Hepatic stellate cell (primary cell): ENCODE results near the gene MAN2A2.
"Not testable (repeated sequence)": the region's sequence is repeated elsewhere in the genome, so short reads cannot be mapped to it uniquely, and the experiment has no call there.

Experiments used
- DNase-seq: peaks from one replicate; pipeline ENCODE4 v3.0.0; 2011; ENCODE audit warnings: low spot score

MAN2A2 gene

GRCh38 chr15:90883976-90884718, 19.0 kb upstream of the MAN2A2 start, which contains the start of gene FES:
Gene FES, plus strand, starts transcription at chr15:90884504. Its CDS starts 542 bp downstream, at chr15:90885046.
- DNase-seq, result no peak

GRCh38 chr15:90884719-90885431, 18.2 kb upstream of the MAN2A2 start:
- DNase-seq, result no peak

GRCh38 chr15:90885432-90886290, 17.4 kb upstream of the MAN2A2 start:
- peak; percentile 75 for DNase-seq

- no peak for DNase-seq
These were observed 16.8 kb upstream of the MAN2A2 start for GRCh38 chr15:90886291-90886614.

- DNase-seq, result no peak
These were observed 16.0 kb upstream of the MAN2A2 start for GRCh38 chr15:90887037-90887481.

GRCh38 chr15:90889313-90889730, 13.8 kb upstream of the MAN2A2 start:
- no peak for DNase-seq

GRCh38 chr15:90889736-90890456, 13.2 kb upstream of the MAN2A2 start:
- DNase-seq, result no peak

GRCh38 chr15:90890839-90891238, 12.3 kb upstream of the MAN2A2 start:
- DNase-seq, result no peak

- DNase-seq, result no peak
These were observed 11.7 kb upstream of the MAN2A2 start for GRCh38 chr15:90891346-90891949.

GRCh38 chr15:90892023-90892422, 11.1 kb upstream of the MAN2A2 start:
- DNase-seq, result no peak

GRCh38 chr15:90892498-90893174, 10.5 kb upstream of the MAN2A2 start:
- no peak for DNase-seq

- no peak for DNase-seq
These were observed 9.7 kb upstream of the MAN2A2 start for GRCh38 chr15:90893175-90894090.

- DNase-seq, result no peak
These were observed 7.5 kb upstream of the MAN2A2 start for GRCh38 chr15:90895571-90896117.

GRCh38 chr15:90897131-90897655, 5.9 kb upstream of the MAN2A2 start:
- DNase-seq, result not testable (repeated sequence)

GRCh38 chr15:90901175-90902039, 1.7 kb upstream of the MAN2A2 start:
- DNase-seq, result no peak

GRCh38 chr15:90902040-90902839, 862 bp upstream of the MAN2A2 start:
- DNase-seq, result peak; percentile 100
